HG03159 (cell line): ENCODE results near the gene APBA1.

Experiments
- ATAC-seq: cut with Tn5 transposase; IDR thresholded peaks from one replicate; pipeline ENCODE4 v1.9.1; 2021; ENCODE audit warnings: mild to moderate bottlenecking, moderate library complexity; ENCODE audit not compliant: unreplicated experiment

The APBA1 gene

GRCh38 chr9:69377981-69378380 lies 294.2 kb downstream of the APBA1 start:
- ATAC-seq, result no peak
